HG03159 (cell line): ENCODE measurements around the gene MAP3K2.

Experiments used
- ATAC-seq: cut with Tn5 transposase; IDR thresholded peaks from one replicate; pipeline ENCODE4 v1.9.1; 2021; ENCODE audit warnings: mild to moderate bottlenecking, moderate library complexity; ENCODE audit not compliant: unreplicated experiment

Gene MAP3K2

GRCh38 chr2:127308586-127309138 lies 79.1 kb downstream of the MAP3K2 start:
- ATAC-seq: no peak

GRCh38 chr2:127305990-127306585 lies 81.7 kb downstream of the MAP3K2 start:
- ATAC-seq: no peak

- ATAC-seq: no peak
Observed at GRCh38 chr2:127302168-127302567, 85.6 kb downstream of the MAP3K2 start.

- peak; percentile 99 for ATAC-seq
Observed at GRCh38 chr2:127293748-127294562, 93.8 kb downstream of the MAP3K2 start, which contains the start of gene ERCC3. Gene ERCC3 (minus strand): TSS chr2:127294144. CDS start chr2:127294081, 63 bp downstream.

DNA sequence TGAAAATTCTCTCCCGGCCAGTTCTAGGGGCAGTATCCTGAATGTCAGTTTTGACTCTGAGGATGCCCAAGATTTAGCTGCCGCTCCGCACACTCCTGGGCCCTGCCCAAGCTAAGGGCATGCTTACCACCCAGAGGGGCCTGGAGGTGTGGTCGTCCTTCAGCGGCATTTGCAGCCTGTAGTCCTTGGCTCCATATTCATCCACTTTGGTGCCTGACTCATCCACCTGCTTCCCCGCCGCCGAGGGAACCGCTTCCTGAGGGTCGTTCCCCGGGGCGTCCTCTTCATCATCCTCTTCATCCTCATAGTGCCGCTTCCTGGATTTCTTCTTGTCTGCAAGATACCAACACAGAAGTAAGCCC lies 94.4 kb downstream of the MAP3K2 start:
- ATAC-seq: no peak

DNA sequence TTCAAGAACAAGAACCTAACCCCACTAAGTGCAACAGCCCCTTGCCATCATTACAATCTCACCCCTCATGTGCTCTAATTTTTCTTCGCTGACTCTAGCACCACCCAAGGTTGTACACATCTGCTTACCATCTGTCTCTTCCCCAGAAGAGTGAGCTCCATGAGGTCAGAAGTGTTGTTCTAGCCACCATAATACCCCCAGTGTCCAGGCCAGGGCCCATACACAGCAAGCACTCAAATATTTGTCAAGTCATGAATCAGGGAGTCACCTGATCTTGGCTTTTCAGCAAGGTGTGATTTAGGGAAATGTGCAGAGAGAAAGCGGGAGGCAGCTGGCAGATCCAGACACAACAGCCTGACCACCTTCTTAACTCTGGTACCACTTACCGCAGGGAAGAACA lies 99.5 kb downstream of the MAP3K2 start:
- no peak for ATAC-seq

DNA sequence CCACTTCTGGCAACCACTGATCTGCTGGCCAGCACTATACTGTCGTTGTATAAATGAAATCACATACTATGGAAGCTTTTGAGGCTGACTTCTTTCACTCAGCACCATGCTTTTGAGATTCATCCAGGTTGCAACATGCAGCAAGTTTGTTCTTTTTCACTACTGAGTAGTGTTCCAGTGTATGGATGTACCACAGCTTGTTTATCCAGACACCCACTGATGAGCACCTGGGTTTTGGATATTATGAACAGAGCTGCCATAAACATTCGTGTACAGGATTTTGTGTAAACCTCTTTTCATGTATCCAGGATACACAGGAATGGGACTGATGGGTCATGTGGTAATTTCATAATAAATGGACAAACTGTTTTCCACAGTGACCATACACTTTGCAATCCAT lies 104.5 kb downstream of the MAP3K2 start:
- no peak for ATAC-seq

- no peak for ATAC-seq
Observed at GRCh38 chr2:127280693-127281092, 107.1 kb downstream of the MAP3K2 start.

DNA sequence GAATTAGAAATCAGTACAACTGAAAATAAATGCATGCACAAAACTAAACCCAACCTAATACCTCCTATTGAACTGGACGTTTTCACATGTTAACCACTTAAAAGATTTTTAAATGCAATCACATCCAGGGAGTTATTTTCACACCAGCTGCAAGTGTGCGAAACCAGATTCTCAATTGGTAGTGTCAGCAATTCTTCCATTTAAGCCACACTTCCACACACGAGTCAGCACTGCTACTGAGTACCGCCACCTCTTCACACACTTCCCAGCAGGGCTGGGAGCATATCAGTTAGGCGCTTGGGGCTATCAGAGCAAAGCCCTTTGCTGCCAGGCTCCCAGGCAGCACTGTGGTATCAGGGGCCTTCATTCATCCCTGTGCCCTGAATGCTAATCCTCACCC lies 108.0 kb downstream of the MAP3K2 start:
- ATAC-seq: no peak

DNA sequence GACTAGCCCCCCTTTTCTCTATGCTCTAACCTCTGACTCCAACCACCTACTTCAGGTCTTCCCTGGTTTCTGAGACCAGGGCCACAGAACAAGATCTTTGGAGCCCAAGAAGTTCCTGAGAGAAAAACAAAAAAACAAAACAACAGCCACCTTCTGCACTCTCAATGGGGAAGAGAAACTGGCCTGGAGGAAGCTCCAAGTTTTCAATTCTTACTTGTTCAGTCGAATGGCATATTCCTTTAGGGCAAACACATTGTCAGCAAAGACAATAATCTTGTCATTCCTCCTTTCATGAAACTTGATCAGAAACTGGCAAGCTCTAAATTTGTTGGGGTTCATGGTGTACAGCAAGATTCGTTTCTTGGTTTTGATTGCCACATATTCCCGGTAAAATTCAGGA lies 108.8 kb downstream of the MAP3K2 start:
- ATAC-seq: no peak

DNA sequence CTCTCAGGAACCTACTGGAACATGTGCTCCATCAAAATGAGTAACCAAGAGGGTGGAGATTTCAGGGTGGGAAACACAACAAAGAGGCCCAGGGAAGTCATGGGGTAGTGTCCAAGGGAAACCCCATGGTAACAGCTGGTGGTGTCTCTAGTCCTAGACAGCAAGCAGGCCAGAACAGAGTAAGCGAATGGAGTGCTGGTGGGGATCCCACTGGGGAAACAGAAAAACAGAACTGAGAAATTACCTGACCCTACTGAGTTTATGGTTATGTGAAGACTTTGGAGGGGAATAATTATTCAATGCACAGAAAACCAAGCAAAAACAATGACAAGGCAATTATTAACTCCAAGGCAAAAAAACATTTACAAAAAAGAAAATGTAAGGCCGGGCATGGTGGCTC lies 110.7 kb downstream of the MAP3K2 start:
- peak; percentile 91 for ATAC-seq

DNA sequence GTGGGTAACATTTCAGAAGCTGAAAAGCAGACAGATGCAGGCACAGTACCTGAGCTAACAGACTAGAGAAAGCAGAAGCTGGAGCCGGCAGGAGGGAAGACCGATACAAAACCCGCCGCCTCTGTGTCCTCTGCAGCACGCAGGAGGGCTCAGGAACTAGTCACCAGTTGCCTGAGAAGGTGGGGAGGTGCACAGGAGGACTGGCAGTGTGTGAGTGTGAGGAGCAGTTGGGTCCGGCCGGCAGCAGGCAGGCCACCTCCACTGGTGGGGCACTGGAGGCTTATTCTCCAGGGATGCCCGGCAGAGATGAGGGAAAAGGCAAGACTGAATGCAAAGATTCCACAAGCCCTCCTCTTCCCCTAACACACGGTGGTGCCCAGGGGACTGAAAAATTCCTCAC lies 112.0 kb downstream of the MAP3K2 start:
- no peak for ATAC-seq

- ATAC-seq: no peak
Observed at GRCh38 chr2:127275356-127275755, 112.4 kb downstream of the MAP3K2 start.

- no peak for ATAC-seq
Observed at GRCh38 chr2:127270663-127271062, 117.1 kb downstream of the MAP3K2 start.

- no peak for ATAC-seq
Observed at GRCh38 chr2:127261804-127262406, 125.9 kb downstream of the MAP3K2 start.

DNA sequence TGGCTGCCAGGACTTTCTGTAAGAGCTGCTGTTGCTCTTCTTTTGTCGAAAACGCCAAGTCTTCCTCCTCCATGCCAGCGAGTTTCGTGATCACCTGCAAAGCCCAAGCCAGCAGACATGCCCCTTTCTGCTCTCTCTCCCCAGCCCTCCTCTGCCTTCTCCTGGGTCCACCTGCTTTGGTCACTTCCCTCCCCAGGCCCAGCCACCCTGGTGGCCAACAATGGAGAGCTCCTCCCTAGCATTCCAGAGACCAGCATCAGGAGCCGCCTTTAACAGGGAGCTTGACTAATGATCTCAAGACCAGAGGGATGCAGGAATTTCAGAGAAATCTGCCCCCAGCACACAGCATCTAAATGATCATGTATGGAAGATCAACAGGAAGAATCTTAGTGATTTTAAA lies 128.4 kb downstream of the MAP3K2 start:
- ATAC-seq: no peak

DNA sequence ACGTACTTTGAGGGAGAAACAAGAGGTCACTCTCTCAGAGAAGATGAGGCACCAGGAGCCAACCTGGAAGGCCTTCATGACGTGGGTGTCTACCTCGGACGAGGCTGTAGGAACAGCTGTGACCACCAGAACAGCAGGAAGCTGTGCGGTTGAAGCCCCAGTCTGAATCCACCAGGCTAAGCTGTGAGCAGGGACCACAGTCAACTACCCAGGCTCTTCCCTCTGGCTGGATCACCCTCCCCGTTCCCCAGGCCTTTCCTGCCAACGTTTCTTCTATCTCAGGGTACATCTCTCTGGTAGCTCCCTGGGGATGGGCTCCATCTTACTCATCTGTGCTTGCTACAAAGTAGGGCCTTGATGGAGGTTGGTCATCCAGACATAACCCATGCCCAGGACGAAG lies 130.9 kb downstream of the MAP3K2 start:
- ATAC-seq: no peak

DNA sequence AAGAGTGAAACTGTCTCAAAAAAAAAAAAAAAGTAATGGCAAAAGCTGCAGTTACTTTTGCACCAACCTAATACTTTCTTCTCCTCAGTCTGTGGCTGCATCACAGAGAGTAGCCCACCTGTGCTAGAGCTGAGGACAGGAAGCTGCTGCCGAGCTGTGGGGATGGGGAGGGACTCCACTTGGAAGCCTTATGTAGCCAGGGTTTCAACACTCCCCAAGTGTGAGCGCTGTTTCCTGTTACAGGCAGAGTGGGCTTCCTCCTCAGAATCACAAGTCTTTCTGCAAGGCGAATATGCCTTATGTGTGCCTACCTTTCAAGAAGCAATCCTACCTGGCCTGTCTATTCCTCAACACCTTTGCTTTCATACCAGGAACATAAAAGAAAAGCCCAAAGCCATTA lies 131.4 kb downstream of the MAP3K2 start:
- ATAC-seq: no peak

DNA sequence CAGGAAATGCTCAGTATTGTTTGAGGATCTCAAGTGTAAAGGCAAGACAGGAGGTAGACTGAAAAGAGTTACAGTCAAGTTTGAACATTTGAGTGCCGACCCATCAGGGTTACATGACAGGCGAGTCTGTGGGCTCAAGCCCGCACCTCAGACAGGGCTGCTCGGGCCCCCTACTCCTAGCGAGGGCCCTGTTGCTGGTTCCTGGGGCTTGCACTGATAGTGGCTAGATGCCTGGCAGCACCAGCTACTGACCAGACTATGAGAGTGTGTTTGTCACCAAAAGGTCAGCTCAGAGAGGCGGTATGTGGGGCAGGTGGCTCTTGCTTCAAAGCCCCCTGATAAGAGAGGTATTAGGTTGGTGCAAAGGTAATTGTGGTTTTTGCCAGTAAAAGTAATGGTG lies 132.1 kb downstream of the MAP3K2 start:
- ATAC-seq: no peak

- no peak for ATAC-seq
Observed at GRCh38 chr2:127255146-127255545, 132.6 kb downstream of the MAP3K2 start.

- ATAC-seq: no peak
Observed at GRCh38 chr2:127254386-127254981, 133.3 kb downstream of the MAP3K2 start.
